ENCODE measurements around the gene ATG7. TPM values are rescaled to one million over a fixed set of nuclear protein-coding genes. Genes with fewer than 3 reads are reported as not detected.

Gene ATG7, protein sequence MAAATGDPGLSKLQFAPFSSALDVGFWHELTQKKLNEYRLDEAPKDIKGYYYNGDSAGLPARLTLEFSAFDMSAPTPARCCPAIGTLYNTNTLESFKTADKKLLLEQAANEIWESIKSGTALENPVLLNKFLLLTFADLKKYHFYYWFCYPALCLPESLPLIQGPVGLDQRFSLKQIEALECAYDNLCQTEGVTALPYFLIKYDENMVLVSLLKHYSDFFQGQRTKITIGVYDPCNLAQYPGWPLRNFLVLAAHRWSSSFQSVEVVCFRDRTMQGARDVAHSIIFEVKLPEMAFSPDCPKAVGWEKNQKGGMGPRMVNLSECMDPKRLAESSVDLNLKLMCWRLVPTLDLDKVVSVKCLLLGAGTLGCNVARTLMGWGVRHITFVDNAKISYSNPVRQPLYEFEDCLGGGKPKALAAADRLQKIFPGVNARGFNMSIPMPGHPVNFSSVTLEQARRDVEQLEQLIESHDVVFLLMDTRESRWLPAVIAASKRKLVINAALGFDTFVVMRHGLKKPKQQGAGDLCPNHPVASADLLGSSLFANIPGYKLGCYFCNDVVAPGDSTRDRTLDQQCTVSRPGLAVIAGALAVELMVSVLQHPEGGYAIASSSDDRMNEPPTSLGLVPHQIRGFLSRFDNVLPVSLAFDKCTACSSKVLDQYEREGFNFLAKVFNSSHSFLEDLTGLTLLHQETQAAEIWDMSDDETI
- polyA plus RNA-seq (2012; ENCODE audit: missing spikeins), result 27.3 TPM

DNA sequence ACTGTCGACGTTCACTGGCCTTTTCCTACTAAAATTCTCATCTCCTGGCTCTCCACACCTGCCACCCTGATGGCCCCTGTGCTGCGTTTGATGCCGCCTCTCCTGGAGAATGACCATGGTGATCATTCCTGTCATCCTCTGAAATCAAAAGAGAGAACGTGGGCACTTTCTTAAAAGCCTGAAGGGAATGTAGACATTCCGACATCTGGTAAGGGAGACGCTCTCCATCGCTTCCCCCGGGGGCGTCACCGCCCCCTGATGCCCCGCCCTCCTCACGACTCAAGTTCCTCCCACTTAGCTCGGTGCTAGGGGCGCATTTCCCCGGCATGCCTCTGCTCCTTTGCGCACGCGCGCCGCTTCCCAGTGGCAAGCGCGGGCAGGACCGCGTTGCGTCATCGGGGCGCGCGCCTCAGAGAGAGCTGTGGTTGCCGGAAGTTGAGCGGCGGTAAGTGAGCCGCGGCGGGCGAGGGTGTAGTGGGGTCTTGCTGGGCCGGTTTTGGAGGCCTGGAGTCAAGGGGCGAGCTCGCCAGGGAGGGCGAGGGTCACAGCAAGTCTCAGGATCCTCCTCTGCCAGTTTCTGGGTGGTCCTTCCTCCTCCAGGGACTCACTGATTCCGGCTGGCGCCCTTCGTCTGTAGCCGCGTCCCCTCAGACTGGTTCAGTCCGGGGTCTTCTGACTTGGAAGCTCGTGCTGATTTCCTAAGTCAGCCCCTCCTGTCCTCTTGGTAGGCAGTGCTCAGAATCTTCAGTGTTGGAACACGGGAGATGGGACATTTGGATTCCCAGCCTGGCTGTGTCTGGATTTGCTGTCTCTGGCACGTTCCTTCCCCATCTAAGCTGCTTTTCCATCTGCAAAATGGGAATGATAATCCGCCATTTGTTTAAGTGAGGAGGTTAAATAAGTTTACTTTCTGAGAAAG is at the start of gene ATG7:
Gene ATG7 (plus strand): TSS at position 412 of the 919 bp plus-strand sequence. CDS start 26,299 bp downstream, outside the sequence.
- FAIRE-seq, result peak; percentile 99

DNA sequence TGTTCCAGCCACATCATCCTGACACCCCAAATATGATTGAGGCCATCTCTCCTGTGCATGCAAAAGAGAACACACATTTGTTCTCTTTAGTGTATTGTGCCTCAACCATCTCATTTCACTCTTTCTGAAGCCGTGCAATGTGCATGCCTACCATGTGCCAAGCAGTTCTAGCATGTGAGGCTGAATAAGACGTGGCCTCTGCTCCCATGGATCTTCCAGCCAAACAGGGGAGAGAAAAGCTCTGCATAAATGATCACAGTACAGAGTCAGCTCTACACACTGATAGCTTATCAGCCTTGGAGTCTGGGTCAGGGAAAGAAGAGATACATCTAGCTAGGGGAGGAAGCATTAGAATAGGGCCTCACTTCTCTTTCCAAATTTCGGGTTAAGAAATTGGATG is 48.2 kb upstream of the ATG7 start:
- FAIRE-seq, result no peak

More for the DNA sequence above, at the start of gene ATG7:
- peak; percentile 75 for TF ChIP-seq POLR2AphosphoS5 (IDR thresholded peaks at IDR 0.05; ENCODE audit: low read depth, low read length)
- 0 out of 2 replicates have a peak, but pooled peaks have one; percentile 47 for TF ChIP-seq TAF1 (IDR thresholded peaks at IDR 0.05; ENCODE audit: borderline replicate concordance, low read depth, low read length)
- TF ChIP-seq POLR2A (IDR thresholded peaks at IDR 0.05; ENCODE audit: low read depth, low read length), result peak; percentile 86
- peak; percentile 91 for DNase-seq (ENCODE audit: insufficient read length)

DNA sequence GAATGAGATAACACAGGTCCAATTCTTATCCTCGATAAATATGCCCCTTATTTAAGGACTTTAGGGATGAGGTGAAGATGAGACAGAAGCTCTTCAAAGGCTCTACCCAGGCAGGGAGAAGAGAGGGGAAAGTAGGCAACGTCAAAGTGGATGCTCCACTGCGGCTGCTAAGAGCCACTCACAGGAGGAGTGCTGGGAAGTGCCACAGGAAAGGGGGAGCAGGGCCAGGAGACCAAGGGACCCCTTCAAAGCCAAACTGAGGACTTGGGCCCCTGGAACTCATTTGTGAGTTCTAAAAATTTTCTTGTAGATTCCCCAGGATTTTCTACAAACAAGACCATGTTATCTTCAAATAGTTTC is 47.3 kb upstream of the ATG7 start:
- no peak for FAIRE-seq

More for the DNA sequence above, 48.2 kb upstream of the ATG7 start:
- TF ChIP-seq POLR2A (IDR thresholded peaks at IDR 0.05; ENCODE audit: low read depth, low read length) (no peak), TAF1 (IDR thresholded peaks at IDR 0.05; ENCODE audit: borderline replicate concordance, low read depth, low read length) (no peak), POLR2AphosphoS5 (IDR thresholded peaks at IDR 0.05; ENCODE audit: low read depth, low read length) (no peak)
- no peak for DNase-seq (ENCODE audit: insufficient read length)

DNA sequence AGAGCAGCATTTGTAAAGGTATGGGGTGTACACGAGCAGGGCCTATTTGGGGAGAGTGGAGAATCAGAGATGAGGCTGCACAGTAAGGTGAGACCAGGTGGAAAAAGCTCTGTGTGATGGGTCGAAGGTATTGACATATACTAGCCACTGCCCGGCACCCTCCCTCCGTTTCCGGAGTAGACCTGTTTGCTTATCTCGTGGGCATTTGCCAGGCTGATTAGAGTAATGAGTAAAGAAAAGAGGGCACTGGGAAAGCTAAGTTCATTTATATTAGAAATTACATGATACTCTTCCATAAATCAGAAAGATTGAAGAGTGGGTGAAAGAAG is 46.2 kb upstream of the ATG7 start:
- FAIRE-seq (no peak), DNase-seq (ENCODE audit: insufficient read length) (no peak)
- TF ChIP-seq POLR2AphosphoS5 (IDR thresholded peaks at IDR 0.05; ENCODE audit: low read depth, low read length), result no peak
- no peak for TF ChIP-seq POLR2A (IDR thresholded peaks at IDR 0.05; ENCODE audit: low read depth, low read length)
- TF ChIP-seq TAF1 (IDR thresholded peaks at IDR 0.05; ENCODE audit: borderline replicate concordance, low read depth, low read length), result no peak

More for the DNA sequence above, 47.3 kb upstream of the ATG7 start:
- no peak for DNase-seq (ENCODE audit: insufficient read length)
- TF ChIP-seq POLR2A (IDR thresholded peaks at IDR 0.05; ENCODE audit: low read depth, low read length), result no peak
- no peak for TF ChIP-seq POLR2AphosphoS5 (IDR thresholded peaks at IDR 0.05; ENCODE audit: low read depth, low read length)
- no peak for TF ChIP-seq TAF1 (IDR thresholded peaks at IDR 0.05; ENCODE audit: borderline replicate concordance, low read depth, low read length)

DNA sequence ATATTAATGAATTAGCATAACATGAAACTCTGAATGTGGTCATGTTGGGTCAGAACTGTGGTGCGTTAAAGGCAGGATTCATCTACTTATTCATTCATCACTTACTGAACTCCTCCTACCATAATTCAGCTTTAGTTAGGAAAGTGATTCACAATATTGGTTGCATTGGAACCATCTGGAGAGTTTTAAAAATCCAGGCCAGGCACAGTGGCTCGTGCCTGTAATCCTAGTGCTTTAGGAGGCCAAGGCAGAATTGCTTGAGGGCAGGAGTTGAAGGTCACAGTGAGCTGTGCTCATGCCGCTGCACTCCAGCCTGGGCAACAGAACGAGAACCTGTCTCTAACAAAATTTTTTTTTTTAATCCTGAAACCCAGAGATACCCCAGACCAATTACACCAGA is 44.2 kb upstream of the ATG7 start:
- TF ChIP-seq POLR2A (IDR thresholded peaks at IDR 0.05; ENCODE audit: low read depth, low read length) (no peak), TAF1 (IDR thresholded peaks at IDR 0.05; ENCODE audit: borderline replicate concordance, low read depth, low read length) (no peak), POLR2AphosphoS5 (IDR thresholded peaks at IDR 0.05; ENCODE audit: low read depth, low read length) (no peak)
- FAIRE-seq, result no peak
- DNase-seq (ENCODE audit: insufficient read length), result no peak

DNA sequence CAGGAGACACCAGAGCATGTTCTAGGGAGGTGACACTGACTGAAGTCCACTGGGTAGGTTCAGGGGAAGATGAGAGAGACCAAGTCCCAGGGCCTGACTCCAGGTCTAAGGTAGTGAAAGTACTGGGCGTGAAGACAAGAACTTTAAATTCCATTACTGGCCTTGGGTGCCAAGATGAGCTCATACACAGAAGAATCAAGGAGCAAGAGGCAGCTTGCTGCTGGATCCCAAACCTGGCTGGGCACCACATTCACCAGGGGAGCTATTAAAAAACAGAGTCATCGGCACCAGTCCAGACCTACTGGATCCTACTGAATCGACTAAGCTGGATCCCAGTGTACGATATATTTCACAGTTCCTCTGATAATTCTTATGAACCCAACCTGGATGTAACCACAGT is 42.1 kb upstream of the ATG7 start:
- no peak for DNase-seq (ENCODE audit: insufficient read length)
- no peak for FAIRE-seq
- TF ChIP-seq POLR2A (IDR thresholded peaks at IDR 0.05; ENCODE audit: low read depth, low read length), result no peak
- TF ChIP-seq TAF1 (IDR thresholded peaks at IDR 0.05; ENCODE audit: borderline replicate concordance, low read depth, low read length), result no peak
- no peak for TF ChIP-seq POLR2AphosphoS5 (IDR thresholded peaks at IDR 0.05; ENCODE audit: low read depth, low read length)

DNA sequence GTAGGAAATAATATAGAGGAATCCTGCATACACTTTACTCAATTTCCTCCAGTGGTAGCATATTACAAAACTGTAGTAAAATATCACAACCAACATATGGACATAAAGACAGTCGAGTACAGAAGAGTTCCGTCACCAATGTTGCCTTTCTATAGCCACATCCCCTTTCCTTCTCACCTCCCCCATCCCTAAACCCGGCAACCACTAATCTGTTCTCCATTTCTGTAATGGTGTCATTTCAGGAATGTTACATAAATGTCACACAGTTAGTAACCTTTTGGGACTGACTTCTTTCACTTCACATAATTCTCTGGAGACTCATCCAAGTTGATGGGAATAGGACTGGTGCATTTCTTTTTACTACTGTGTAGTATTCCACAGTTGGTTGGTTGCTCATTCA is 41.4 kb upstream of the ATG7 start:
- TF ChIP-seq POLR2AphosphoS5 (IDR thresholded peaks at IDR 0.05; ENCODE audit: low read depth, low read length) (no peak), POLR2A (IDR thresholded peaks at IDR 0.05; ENCODE audit: low read depth, low read length) (no peak), TAF1 (IDR thresholded peaks at IDR 0.05; ENCODE audit: borderline replicate concordance, low read depth, low read length) (no peak)
- FAIRE-seq, result no peak

DNA sequence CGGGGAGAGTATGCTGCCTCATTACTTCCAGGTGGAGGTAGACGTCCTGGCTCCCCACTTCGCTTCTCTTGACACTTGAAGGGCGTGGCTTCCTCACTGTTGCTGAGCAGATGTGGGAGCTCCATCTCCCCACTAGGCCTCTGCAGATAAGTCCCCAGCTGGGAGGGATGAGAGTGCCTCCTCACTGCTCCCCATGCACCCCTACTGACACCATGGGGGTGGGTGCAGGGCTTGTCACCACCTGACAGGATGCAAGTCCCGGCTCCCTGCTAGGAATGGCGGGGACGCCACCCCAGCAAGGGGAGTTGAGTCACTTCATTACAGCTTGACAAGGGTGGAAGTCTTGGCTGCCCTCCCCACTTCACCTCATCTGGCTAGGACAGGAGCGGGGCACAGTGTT is 36.8 kb upstream of the ATG7 start:
- TF ChIP-seq POLR2A (IDR thresholded peaks at IDR 0.05; ENCODE audit: low read depth, low read length) (no peak), TAF1 (IDR thresholded peaks at IDR 0.05; ENCODE audit: borderline replicate concordance, low read depth, low read length) (no peak), POLR2AphosphoS5 (IDR thresholded peaks at IDR 0.05; ENCODE audit: low read depth, low read length) (no peak)
- DNase-seq (ENCODE audit: insufficient read length) (no peak), FAIRE-seq (no peak)

More for the DNA sequence above, 41.4 kb upstream of the ATG7 start:
- no peak for DNase-seq (ENCODE audit: insufficient read length)

DNA sequence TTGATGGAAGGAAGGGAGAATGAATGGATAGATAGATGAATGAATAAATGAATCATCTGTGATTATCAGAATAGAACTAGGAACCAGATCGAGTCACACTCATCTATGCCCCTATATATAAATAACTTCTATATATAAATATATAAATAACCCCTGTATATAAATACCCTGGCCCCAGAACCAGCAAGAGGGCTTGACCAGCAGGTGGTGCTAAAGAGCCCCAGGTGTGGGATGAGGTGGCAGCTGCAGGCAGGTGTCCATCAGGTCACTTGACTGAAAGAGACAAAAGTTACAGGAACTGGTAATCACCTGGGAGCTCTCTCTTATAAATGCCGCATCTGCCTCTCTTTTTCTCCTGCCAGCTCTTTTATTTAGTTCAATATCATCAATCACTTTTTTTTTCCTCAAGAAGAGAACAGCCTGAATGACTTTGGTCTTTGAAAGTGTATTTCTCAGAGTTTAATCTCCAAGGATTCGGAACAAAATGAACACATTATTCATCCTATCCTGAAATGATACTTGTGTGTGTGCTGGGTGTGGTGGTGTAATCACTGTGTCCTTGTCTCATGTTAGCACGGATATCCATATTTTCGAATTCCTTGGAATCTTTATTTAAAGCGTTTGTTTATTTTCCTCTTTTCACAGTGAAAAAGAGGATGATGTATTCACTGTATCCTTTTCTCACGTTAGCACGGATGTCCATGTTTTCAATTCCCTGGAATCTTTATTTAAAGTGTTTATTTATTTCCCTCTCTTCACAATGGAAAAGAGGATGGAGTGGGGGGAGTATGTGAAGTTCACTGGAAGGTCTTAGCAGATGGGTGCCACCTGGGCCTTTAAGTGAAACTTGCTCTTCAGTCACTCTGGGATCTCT is 35.4 kb upstream of the ATG7 start:
- no peak for TF ChIP-seq TAF1 (IDR thresholded peaks at IDR 0.05; ENCODE audit: borderline replicate concordance, low read depth, low read length)
- no peak for TF ChIP-seq POLR2AphosphoS5 (IDR thresholded peaks at IDR 0.05; ENCODE audit: low read depth, low read length)
- FAIRE-seq, result peak; percentile 21
- DNase-seq (ENCODE audit: insufficient read length), result peak; percentile 39

DNA sequence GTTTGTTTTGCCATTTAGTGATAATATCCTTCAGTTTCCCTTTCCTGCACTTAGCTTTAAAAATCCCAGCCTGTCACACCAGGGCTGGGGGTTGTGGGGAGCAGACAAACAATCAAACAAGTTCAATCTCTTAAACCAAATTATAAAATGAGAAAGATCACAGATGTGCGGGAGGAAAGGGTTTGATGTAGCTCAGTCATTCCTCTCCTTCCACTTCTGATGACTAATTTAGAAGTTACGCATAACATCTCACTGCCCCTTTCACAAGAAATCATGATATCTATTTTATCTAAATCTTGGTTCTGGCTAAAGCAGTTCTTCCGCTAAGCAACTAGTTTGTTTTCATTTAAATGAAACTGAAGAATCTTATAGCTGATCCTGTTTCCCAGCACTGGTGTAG is 34.1 kb upstream of the ATG7 start:
- no peak for FAIRE-seq
- TF ChIP-seq TAF1 (IDR thresholded peaks at IDR 0.05; ENCODE audit: borderline replicate concordance, low read depth, low read length) (no peak), POLR2A (IDR thresholded peaks at IDR 0.05; ENCODE audit: low read depth, low read length) (no peak), POLR2AphosphoS5 (IDR thresholded peaks at IDR 0.05; ENCODE audit: low read depth, low read length) (no peak)
- DNase-seq (ENCODE audit: insufficient read length), result no peak

All from GM12892 (cell line).